RPMI7951 (cell line): Measurements from ENCODE around the gene VPS39. TPM values are rescaled to one million over a fixed set of nuclear protein-coding genes. Genes with fewer than 3 reads are reported as not detected.

Experiments used
- DNase-seq: peaks from one replicate; pipeline ENCODE4 v3.0.0-alpha.2; 2012; ENCODE audit warnings: low read depth
- total RNA-seq: library from RNA; depleted of rRNA; stranded (reverse); fragments of >200 nt; shearing (Covaris generic); gene quantifications from 2 replicates; pipeline ENCODE4 v1.2.3, GENCODE V29; 2014; rRNA removed

VPS39 gene
- total RNA-seq, 1 experiment from 2014 or later = 29.0 TPM

GRCh38 chr15:42130246-42130986, 77.7 kb downstream of the VPS39 start:
- DNase-seq = no peak

GRCh38 chr15:42129364-42129763, 78.7 kb downstream of the VPS39 start:
- DNase-seq = no peak

- no peak for DNase-seq
These were observed 79.6 kb downstream of the VPS39 start for GRCh38 chr15:42128476-42128875.

DNA sequence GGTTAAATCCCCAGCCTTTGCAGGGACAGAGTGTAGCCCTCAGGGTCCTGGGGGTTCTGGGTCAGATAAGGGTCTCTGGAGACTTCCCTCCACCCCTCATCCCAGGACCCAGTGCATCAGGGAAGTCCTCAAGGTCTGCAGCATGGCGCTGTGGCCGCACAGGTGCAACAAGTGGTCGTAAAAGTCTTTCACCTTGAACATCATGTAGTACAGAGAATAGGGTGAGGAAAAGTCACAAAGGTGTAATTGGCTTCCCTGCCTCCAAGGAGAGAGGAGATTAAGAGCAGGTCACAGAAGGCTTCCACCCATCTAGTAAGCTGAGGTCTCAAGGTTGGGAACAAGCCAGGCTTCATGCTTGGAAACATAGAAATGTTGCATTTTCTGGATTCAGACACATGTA, 84.6 kb downstream of the VPS39 start:
- DNase-seq = no peak

DNA sequence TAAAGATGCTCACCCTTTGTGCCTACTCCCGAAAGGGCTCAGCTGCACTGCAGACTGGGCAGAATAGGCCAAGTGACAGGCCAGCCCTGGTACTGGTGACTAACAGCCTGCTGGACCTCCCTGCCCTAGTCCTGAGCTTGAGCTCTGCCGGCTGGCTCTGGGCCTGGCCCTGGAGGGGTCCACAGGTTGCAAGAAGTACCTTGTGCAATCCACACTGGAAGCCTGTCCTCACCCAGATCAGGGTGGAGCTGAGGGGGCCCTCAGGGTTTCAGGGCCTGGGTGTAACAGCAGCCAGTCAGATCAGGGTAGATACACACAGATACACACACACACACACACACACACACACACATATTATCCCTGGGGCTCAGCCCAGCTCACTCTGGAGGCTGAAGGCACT, 86.4 kb downstream of the VPS39 start:
- no peak for DNase-seq

DNA sequence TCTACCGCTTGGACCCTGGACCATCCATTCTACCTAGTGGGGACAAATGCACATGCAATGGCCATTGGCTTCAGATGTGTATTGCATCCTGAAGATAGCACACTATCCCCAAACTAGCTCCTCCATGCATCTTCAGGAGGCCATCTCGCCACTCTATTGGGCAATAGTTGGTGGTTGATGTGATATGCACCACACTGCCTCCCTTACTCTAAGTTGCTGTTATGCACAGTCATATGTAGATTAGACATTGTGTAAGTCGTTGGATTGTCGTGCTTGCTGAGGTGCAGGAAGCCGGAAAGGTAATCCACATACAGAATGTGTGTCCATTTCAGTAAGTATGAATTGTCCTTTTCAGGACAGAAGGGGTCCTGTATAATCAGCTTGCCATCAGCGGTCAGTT, 87.1 kb downstream of the VPS39 start:
- DNase-seq = no peak

DNA sequence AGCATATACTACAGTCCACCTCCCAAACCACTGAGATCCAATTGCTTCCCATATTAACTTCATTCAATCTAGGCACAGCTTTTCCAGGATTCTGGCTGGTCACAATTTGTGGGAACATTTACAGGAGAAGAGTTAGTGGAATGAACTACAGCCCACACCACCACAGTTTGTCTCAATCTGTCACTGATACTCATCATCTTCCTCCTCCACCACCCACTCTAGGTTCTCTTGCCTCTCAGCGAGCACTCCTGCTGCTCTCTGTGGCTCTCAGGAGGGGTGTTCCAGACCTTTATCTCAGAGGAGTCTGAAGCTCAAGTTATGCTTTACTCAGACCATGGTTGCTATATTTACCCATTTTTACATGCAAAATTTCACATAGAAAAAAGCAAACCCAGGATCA, 87.8 kb downstream of the VPS39 start:
- DNase-seq = no peak

- no peak for DNase-seq
These were observed 88.7 kb downstream of the VPS39 start for GRCh38 chr15:42119446-42119760.

GRCh38 chr15:42118650-42119445, 89.3 kb downstream of the VPS39 start:
- DNase-seq = no peak

DNA sequence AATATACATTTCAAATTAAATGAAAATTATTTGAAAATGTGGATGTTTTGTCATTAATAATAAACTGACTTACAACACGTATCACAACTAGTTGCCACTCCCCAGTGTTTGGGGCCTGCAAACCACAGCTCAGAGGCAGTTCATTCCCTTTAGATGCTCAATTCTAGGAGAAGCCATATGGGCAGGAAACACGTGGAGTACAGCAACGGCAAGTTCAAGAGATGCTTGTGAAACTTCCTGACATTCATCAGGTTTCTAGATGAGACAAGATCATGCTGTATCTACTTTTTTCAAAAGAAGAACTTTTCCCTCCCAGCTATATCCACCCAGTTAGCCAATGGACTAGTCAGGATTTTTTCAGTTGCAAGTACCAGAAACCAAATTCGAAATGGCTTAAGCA, 96.2 kb downstream of the VPS39 start:
- DNase-seq = no peak

GRCh38 chr15:42110367-42110766, 97.7 kb downstream of the VPS39 start:
- no peak for DNase-seq

GRCh38 chr15:42108806-42109205, 99.3 kb downstream of the VPS39 start:
- DNase-seq = no peak

Other genes starting within 250 kb of the VPS39 start
- 35.3 and 43.4 TPM in 2 replicates for gene EHD4, start 235.7 kb downstream of the VPS39 start, total RNA-seq
- gene PLA2G4E, start 187.3 kb downstream of the VPS39 start, total RNA-seq = not detected in 2 replicates
- gene PLA2G4D, start 113.7 kb downstream of the VPS39 start, total RNA-seq = not detected in 2 replicates
- not detected in 2 replicates for gene PLA2G4F, start 51.7 kb downstream of the VPS39 start, total RNA-seq
- gene GANC, start 64.9 kb upstream of the VPS39 start, total RNA-seq = 19.0 and 25.1 TPM in 2 replicates
- 76.7 and 80.0 TPM in 2 replicates for gene TMEM87A, start 65.1 kb upstream of the VPS39 start, total RNA-seq
- not detected in 2 replicates for gene CAPN3, start 151.2 kb upstream of the VPS39 start, total RNA-seq